H1 (cell line): ENCODE data around the gene IL20RB. TPM values are rescaled to one million over a fixed set of nuclear protein-coding genes. Genes with fewer than 3 reads are reported as not detected.

ENCODE experiments used
- CTCF ChIA-PET: fragments of 300-600 bp; sonication (Branson Sonifier 250); formaldehyde crosslinking; loops from one replicate; lab custom pipeline; 2021; ENCODE audit not compliant: partially characterized antibody; lab: Charles Lee
- POLR2A ChIA-PET: fragments of 300-600 bp; sonication (Branson Sonifier 250); formaldehyde crosslinking; loops from one replicate; lab custom pipeline; 2021; ENCODE audit warnings: inconsistent platforms; ENCODE audit not compliant: partially characterized antibody; lab: Charles Lee
- DNase-seq, 2 experiments: peaks; one replicate each; pipeline versions ENCODE4 v3.0.0 to v3.0.0-alpha.2; 2010 to 2022; ENCODE audit warnings: low spot score in 2 of 2, low read depth in 1 of 2, mixed read lengths in 1 of 2
- FAIRE-seq: peaks from 2 replicates; lab custom pipeline; 2011; peaks lifted over from hg19 to GRCh38; lab: Jason Lieb, UNC
- H2AFZ ChIP-seq: 2 replicates; pipeline ENCODE4 v1.8.1; 2012; ENCODE audit warnings: low read length, inconsistent platforms
- H2AK5ac ChIP-seq: 2 replicates; pipeline ENCODE4 v1.6.1; 2013; ENCODE audit warnings: low read depth, low read length
- H2BK120ac ChIP-seq: replicated peaks from 2 replicates; pipeline ENCODE3; 2013; ENCODE audit warnings: low read depth, low read length, inconsistent platforms
- H2BK12ac ChIP-seq: 2 replicates; pipeline ENCODE4 v1.6.1; 2013; ENCODE audit warnings: low read depth, low read length
- H2BK15ac ChIP-seq: 2 replicates; pipeline ENCODE4 v1.6.1; 2013; ENCODE audit warnings: low read length
- H2BK20ac ChIP-seq: 2 replicates; pipeline ENCODE4 v1.6.1; 2013; ENCODE audit warnings: low read length
- H2BK5ac ChIP-seq: 2 replicates; pipeline ENCODE4 v1.6.1; 2013; ENCODE audit warnings: low read depth, low read length
- H3K14ac ChIP-seq: 2 replicates; pipeline ENCODE4 v1.6.1; 2013; ENCODE audit warnings: inconsistent platforms; ENCODE audit not compliant: insufficient read length
- H3K18ac ChIP-seq: 2 replicates; pipeline ENCODE4 v1.6.1; 2013; ENCODE audit warnings: low read length; ENCODE audit errors: extremely low read depth
- H3K23ac ChIP-seq: 2 replicates; pipeline ENCODE4 v1.6.1; 2013; ENCODE audit warnings: inconsistent platforms; ENCODE audit not compliant: insufficient read length
- H3K23me2 ChIP-seq: 2 replicates; pipeline ENCODE4 v1.6.1; 2013; ENCODE audit warnings: low read depth, low read length
- H3K27ac ChIP-seq: 2 replicates; pipeline ENCODE4 v1.6.1; 2011; ENCODE audit warnings: low read depth, low read length, inconsistent platforms
- H3K27me3 ChIP-seq, 4 experiments: replicated peaks in 1 of 4; 1 replicate in 1 of 4; 2 replicates in 3 of 4; pipeline versions ENCODE4 v1.6.1 to v1.8.1; 2011 to 2013; ENCODE audit warnings: low read length in 3 of 4, mild to moderate bottlenecking in 3 of 4, inconsistent platforms in 2 of 4, mixed read lengths in 2 of 4, moderate library complexity in 1 of 4; ENCODE audit not compliant: control insufficient read depth in 3 of 4, insufficient read depth in 3 of 4; ENCODE audit errors: extremely low read depth in 1 of 4
- H3K36me3 ChIP-seq, 4 experiments: 2 replicates each; pipeline versions ENCODE4 v1.6.1 to v1.8.1; 2011 to 2013; ENCODE audit warnings: mild to moderate bottlenecking in 4 of 4, low read length in 3 of 4, moderate library complexity in 2 of 4, control low read depth in 1 of 4, inconsistent platforms in 1 of 4; ENCODE audit not compliant: insufficient read depth in 4 of 4, control insufficient read depth in 2 of 4
- H3K4ac ChIP-seq: replicated peaks from 2 replicates; pipeline ENCODE3; 2013; ENCODE audit warnings: low read length, low read depth, mixed read lengths, inconsistent platforms; ENCODE audit not compliant: insufficient read length
- H3K4me1 ChIP-seq, 4 experiments: replicated peaks in 1 of 4; 1 replicate in 1 of 4; 2 replicates in 3 of 4; pipeline versions ENCODE4 v1.6.1 to v1.8.1; 2011 to 2013; ENCODE audit warnings: low read length in 3 of 4, inconsistent platforms in 2 of 4, mixed read lengths in 1 of 4; ENCODE audit not compliant: insufficient read depth in 4 of 4, control insufficient read depth in 3 of 4
- H3K4me2 ChIP-seq, 2 experiments: 2 replicates each; pipeline versions ENCODE4 v1.6.1 to v1.8.1; 2011 to 2013; ENCODE audit warnings: low read depth in 2 of 2, low read length in 2 of 2, control low read depth in 1 of 2, inconsistent platforms in 1 of 2, mild to moderate bottlenecking in 1 of 2; ENCODE audit not compliant: insufficient read depth in 1 of 2
- H3K4me3 ChIP-seq, 4 experiments: fragments of 200-600, 300-600 bp in 1 of 4; sonication (generic), shearing (Covaris generic), sonication (Bioruptor Twin) in 1 of 4; 2 replicates each; pipeline versions ENCODE4 v1.5.1 to v1.8.1; 2011 to 2016; ENCODE audit warnings: low read length in 4 of 4, low read depth in 3 of 4, control low read depth in 2 of 4, inconsistent platforms in 2 of 4, mild to moderate bottlenecking in 2 of 4, mixed read lengths in 1 of 4, moderate library complexity in 1 of 4; ENCODE audit not compliant: insufficient read depth in 2 of 4; ENCODE audit errors: extremely low read depth in 1 of 4
- H3K56ac ChIP-seq: replicated peaks from 2 replicates; pipeline ENCODE3; 2013; ENCODE audit warnings: low read depth, mild to moderate bottlenecking, mixed read lengths, low read length, inconsistent platforms; ENCODE audit not compliant: insufficient read length
- H3K79me1 ChIP-seq: 2 replicates; pipeline ENCODE4 v1.6.1; 2013; ENCODE audit warnings: low read depth, low read length, control low read depth
- H3K79me2 ChIP-seq, 2 experiments: 2 replicates each; pipeline versions ENCODE4 v1.6.1 to v1.8.1; 2012 to 2013; ENCODE audit warnings: low read length in 2 of 2, mild to moderate bottlenecking in 2 of 2, inconsistent platforms in 1 of 2; ENCODE audit not compliant: insufficient read depth in 2 of 2, control insufficient read depth in 1 of 2
- H3K9ac ChIP-seq, 4 experiments: replicated peaks in 1 of 4; 1 replicate in 1 of 4; 2 replicates in 3 of 4; pipeline versions ENCODE4 v1.6.1 to v1.8.1; 2011 to 2013; ENCODE audit warnings: low read depth in 3 of 4, low read length in 3 of 4, control low read depth in 2 of 4, mild to moderate bottlenecking in 2 of 4, moderate library complexity in 2 of 4, inconsistent platforms in 1 of 4; ENCODE audit errors: extremely low read depth in 1 of 4
- H3K9me3 ChIP-seq, 2 experiments: 2 replicates each; pipeline versions ENCODE4 v1.6.1 to v1.8.1; 2012 to 2013; ENCODE audit warnings: mild to moderate bottlenecking in 2 of 2, moderate library complexity in 2 of 2, control low read depth in 1 of 2, inconsistent platforms in 1 of 2, low read depth in 1 of 2, low read length in 1 of 2, mixed read lengths in 1 of 2; ENCODE audit not compliant: insufficient read depth in 2 of 2
- H4K20me1 ChIP-seq, 2 experiments: replicated peaks in 1 of 2; 2 replicates each; pipeline versions ENCODE3 to v1.8.1; 2011 to 2013; ENCODE audit warnings: inconsistent platforms in 2 of 2, low read length in 2 of 2, mild to moderate bottlenecking in 1 of 2; ENCODE audit not compliant: insufficient read depth in 2 of 2, control insufficient read depth in 1 of 2
- H4K5ac ChIP-seq: 2 replicates; pipeline ENCODE4 v1.6.1; 2013; ENCODE audit warnings: low read length, low read depth, mixed read lengths, inconsistent platforms; ENCODE audit not compliant: insufficient read length
- H4K8ac ChIP-seq: 2 replicates; pipeline ENCODE4 v1.8.0; 2013; ENCODE audit warnings: mild to moderate bottlenecking, moderate library complexity, low read length, inconsistent platforms; ENCODE audit not compliant: insufficient read depth; ENCODE audit errors: extremely low read depth
- H4K91ac ChIP-seq: replicated peaks from 2 replicates; pipeline ENCODE3; 2013; ENCODE audit warnings: low read length, mixed read lengths, inconsistent platforms; ENCODE audit not compliant: insufficient read length
- CEBPB ChIP-seq: IDR thresholded peaks from 2 replicates; pipeline ENCODE4 v1.6.1; 2012; ENCODE audit warnings: low read depth, low read length
- JUND ChIP-seq: IDR thresholded peaks from 2 replicates; pipeline ENCODE4 v1.6.1; 2011; ENCODE audit warnings: mild to moderate bottlenecking, improper control_type of control experiment, low read length
- WGBS, 2 experiments: shearing (Covaris generic) in 1 of 2; methylation state at CpG; one replicate each; pipeline versions ENCODE4 v1.1.6 to v1.1.7; 2013 to 2015; ENCODE audit warnings: low lambda C conversion rate in 2 of 2, mixed read lengths in 2 of 2, inconsistent platforms in 1 of 2, low coverage in 1 of 2, missing lambda C conversion rate in 1 of 2; ENCODE audit not compliant: insufficient replicate concordance in 2 of 2, insufficient coverage in 1 of 2, insufficient read length in 1 of 2; ENCODE audit errors: extremely low coverage in 1 of 2, missing lambda C conversion rate in 1 of 2; 5-methylcytosine and 5-hydroxymethylcytosine counted together
- polyA plus RNA-seq, 7 experiments: library from polyadenylated mRNA; depleted of rRNA in 3 of 7; stranded (reverse) in 5 of 7; unstranded in 2 of 7; fragments of >200 nt in 5 of 7; fragments of 200-250 nt in 2 of 7; gene quantifications; 1 replicate in 5 of 7; 2 replicates in 1 of 7; 4 replicates in 1 of 7; pipeline versions ENCODE4 v1.2.1 to v1.2.3, GENCODE V29; 2011 to 2013; ENCODE audit warnings: missing spikeins in 2 of 7, mixed read lengths in 2 of 7
- total RNA-seq: library from RNA; stranded (reverse); fragmentation: NEBNext Ultra II Directional; extraction: Animal tissue kit (Norgen Biotek cat#: 25700); gene quantifications from 2 replicates; pipeline ENCODE4 v1.2.1, GENCODE V29; 2021

Gene IL20RB
- total and polyA plus RNA-seq, 2 of the 8 experiments (the other 6 are each of a cell fraction or from before 2014, with no cell fraction given) = 1.6 to 1.8 TPM

DNA sequence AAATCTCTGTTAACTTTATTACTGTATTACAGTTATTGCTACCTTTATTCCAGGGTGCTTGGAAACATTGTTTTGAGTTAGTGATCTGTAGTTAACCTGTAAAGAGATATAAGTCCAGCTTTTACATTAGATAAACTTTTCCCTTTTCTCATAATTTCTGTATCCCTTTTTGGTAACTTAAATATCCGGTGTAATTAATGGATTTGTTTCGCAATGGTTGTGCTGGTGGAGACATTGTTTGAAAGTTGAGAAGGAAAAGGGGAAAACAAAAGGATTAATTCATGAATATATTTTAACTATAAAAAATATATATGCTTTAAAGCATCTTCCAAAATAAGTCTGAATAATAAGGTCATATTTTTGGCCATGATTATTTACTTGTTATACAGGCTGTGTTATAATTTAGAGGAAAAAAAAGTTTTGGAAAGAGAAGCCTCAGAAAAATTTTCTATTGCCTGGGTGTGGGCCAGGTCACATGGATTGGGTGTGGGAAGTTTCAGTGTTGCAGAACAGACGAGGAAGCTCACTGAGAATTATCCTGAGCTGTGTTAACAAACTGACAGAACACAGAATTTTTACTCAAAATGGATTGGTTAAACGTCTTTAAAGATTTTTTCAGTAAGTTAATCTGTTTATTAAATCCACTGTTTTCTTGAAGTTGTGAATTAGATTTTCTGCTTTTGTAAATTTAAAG is 27.7 kb upstream of the IL20RB start:
- ChIA-PET POLR2A (no interaction called here), CTCF (no interaction called here)
- no peak overlapping the region for H3K56ac ChIP-seq
- no peaks in the 10 kb centered on the region for H3K9me3 ChIP-seq
- no peak overlapping the region for H2AK5ac ChIP-seq
- H3K36me3 ChIP-seq = peaks cover 0 to 5% (median 2%) of the 10 kb centered on the region in 4 experiments; a peak in 3 of 8 replicates
- H3K4me2 ChIP-seq = no peak overlapping the region
- no peaks in the 10 kb centered on the region for H3K23me2 ChIP-seq
- no peak overlapping the region for H3K27ac ChIP-seq
- no peak overlapping the region for H2BK15ac ChIP-seq
- no peak overlapping the region for H3K18ac ChIP-seq
- no peak overlapping the region for H4K91ac ChIP-seq
- H3K9ac ChIP-seq = no peak overlapping the region
- 87% methylated on average over 4 of the region's 4 CpGs; no CpG with 5 or more reads in 1 of the 2 experiments for WGBS, 2 experiments
- no peak for DNase-seq
- no peak overlapping the region for H3K14ac ChIP-seq
- no peak overlapping the region for H3K4me3 ChIP-seq
- no peak overlapping the region for H3K4ac ChIP-seq
- no peak overlapping the region for H2BK120ac ChIP-seq
- H3K4me1 ChIP-seq = no peaks in the 10 kb centered on the region
- no peak overlapping the region for H3K23ac ChIP-seq
- H4K8ac ChIP-seq = no peak overlapping the region
- TF ChIP-seq JUND (no peak), CEBPB (peak; percentile 63; the same call in 1 of the 2 replicates)
- no peak overlapping the region for H2BK12ac ChIP-seq
- no peaks in the 10 kb centered on the region for H3K79me1 ChIP-seq
- FAIRE-seq = no peak
- no peak overlapping the region for H4K5ac ChIP-seq
- peaks cover 0 to 15% of the 10 kb centered on the region in 2 experiments; a peak in 2 of 4 replicates for H3K79me2 ChIP-seq
- H2BK20ac ChIP-seq = no peak overlapping the region
- peaks cover 2 to 3% of the 10 kb centered on the region in 2 experiments for H4K20me1 ChIP-seq
- H3K27me3 ChIP-seq = no peaks in the 10 kb centered on the region
- H2BK5ac ChIP-seq = no peak overlapping the region
- H2AFZ ChIP-seq = no peak overlapping the region
